Retina (tissue), 1 donor: ENCODE data around the gene TGFB3.
"Not testable (repeated sequence)": the region's sequence is repeated elsewhere in the genome, so short reads cannot be mapped to it uniquely, and the experiment has no call there.

Experiments
- DNase-seq: peaks from one replicate; pipeline ENCODE4 v3.0.0-alpha.2; 2016

The TGFB3 gene

GRCh38 chr14:75981426-75982265, at the start of gene TGFB3:
Gene TGFB3 (minus strand): TSS chr14:75981995. CDS start chr14:75980893, 1,102 bp downstream.
- DNase-seq: peak; percentile 81

- DNase-seq: no peak
These were observed 42.6 kb upstream of the TGFB3 start for GRCh38 chr14:76024211-76024907.

DNA sequence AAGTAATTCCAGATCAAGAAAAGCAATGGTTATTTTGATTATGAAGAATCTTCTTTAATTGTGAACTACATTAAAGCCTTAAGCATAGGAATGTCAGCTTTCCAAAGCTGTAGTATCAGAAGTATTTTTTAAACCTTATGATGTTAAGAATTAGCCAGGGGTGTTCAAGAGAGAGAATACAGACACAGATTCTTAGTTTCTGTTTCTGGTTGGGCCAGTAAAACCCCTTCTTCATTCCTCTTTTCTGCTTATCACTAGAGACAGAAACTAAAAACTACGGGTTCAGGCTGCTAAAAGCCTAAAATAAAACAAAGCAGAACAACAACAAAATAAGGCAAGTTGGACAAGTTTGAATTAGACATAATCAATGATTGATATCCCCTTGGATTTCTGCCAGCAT, 42.0 kb upstream of the TGFB3 start:
- no peak for DNase-seq

DNA sequence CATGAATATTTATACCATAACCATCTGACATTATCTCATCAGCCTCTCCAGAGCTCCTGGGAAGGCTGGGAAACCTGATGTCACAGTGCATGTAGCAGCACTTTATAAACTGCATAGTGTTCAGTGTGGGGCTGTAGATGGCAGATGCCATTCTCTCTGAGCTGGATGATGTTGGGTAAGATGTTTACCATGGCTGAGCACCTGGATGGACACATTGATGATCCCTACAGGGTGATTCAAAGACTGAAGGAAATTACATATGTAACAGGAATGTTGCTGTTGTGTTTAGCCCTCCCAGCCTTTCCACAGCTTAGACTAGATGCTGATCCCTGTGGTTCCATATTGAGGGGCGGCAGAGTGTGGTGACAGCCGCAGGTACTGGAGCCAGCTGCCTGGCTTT, 41.2 kb upstream of the TGFB3 start:
- DNase-seq: no peak

DNA sequence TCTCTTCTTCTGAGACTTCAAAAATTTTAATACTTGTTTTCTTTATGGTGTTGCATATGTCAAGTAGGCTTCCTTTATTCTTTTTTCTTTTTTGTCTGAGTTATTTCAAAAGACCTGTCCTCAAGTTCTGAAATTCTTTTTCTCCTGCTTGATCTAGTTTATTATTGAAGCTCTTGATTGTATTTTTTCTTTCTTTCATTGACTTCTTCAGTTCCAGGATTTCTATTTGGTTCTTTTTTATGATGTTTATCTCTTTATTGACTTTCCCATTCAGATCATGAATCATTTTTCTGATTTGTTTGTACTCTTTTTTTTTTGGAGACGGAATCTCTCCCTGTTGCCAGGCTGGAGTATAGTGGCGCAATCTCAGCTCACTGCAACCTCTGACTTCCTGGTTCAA, 37.9 kb upstream of the TGFB3 start:
- no peak for DNase-seq

DNA sequence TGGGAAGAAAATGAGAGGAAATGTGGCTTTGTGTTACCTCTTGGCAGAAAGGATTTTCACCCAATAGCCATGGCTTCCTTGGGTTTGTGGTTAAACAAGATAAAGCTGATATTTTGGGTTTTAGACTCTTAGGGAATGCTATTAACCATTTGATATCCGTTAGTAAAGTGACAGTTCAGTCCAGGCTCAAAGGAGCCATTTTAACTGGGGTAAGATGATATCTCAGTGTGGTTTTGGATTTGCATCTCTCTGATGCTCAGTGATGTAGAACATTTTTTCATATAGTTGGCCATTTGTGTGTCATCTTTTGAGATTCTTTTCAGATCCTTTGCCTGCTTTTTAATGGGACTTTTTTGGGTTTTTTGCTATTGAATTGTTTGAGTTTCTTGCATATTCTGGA, 33.9 kb upstream of the TGFB3 start:
- no peak for DNase-seq

GRCh38 chr14:76015191-76015590, 33.4 kb upstream of the TGFB3 start:
- no peak for DNase-seq

GRCh38 chr14:76012354-76012753, 30.6 kb upstream of the TGFB3 start:
- no peak for DNase-seq

- DNase-seq: no peak
These were observed 30.1 kb upstream of the TGFB3 start for GRCh38 chr14:76011930-76012329.

- not testable (repeated sequence) for DNase-seq
These were observed 27.8 kb upstream of the TGFB3 start for GRCh38 chr14:76009627-76010026.

DNA sequence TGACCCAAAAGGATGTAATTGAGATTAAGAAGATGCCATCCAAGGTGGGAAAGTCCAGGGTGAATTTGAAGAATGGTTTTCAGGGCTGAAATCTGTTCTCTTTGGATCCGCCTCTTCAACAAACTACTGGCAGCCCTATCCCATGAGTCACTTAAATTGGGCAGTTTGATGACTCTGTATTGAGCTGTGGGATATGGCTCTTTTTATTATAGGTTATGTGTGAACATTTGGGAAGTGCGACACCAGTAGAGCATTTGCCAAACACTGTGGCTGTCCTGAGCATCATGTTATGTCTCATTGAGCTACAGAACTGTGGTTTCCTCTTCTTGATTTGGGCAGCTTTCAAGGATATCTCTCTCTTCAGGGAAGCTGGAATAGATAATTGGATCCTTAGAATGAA, 26.1 kb upstream of the TGFB3 start:
- no peak for DNase-seq

DNA sequence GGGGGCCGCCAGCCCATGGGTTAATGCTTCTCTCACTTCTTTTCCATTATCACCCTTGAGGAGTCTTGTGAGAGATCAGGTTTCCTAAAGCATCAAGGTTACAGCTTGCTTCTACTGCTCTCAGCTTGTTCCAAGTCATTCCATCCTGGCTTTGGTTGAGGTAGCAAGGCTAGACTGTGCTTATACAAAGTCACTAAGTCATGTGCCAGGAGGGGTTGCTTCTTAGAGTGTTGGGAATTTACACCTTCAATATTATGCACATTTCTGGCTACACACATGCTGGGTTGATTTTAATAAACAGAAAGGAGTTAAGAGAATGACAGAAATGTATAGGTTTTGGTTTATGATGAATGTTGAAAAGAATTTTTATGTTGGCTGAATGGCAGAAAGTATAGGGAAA, 25.6 kb upstream of the TGFB3 start:
- DNase-seq: no peak

DNA sequence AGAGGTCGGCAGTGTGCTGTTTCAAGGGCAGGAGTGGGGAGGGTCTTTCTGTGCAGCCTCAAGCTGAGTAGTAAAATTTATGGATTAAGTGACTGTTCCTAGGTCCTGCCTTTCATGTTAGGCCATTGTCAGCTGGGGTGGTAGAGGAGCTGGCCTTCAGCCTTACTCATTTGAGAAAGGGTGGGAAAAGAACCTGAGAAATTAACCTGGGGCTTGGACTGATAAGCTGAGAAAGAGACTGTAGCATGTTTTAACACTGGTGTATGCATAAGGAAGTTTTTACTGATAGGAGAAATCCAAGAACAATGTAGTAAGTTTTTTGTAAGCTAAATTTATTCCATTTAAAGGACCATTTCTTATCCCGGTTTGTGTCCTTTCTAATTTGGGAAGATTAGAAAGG, 24.5 kb upstream of the TGFB3 start:
- no peak for DNase-seq

DNA sequence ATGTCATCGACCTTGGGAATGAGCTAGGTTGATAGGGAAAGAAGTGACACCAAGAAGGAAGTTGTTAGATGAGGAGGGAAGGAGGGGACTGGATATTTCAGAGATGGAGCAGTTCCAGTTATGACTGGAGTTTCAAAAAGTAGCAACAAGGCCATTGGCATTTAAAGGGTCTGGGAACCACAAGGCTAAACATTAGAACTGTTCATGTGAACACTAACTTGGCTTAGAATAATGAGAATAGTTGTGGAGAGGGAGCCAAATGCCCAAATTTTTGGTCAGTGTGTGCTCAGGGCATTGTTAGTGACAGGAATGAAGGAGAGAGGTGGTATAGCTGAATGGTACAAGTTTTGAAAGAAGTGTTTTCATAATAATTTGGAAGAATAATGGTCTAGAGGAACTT, 20.6 kb upstream of the TGFB3 start:
- no peak for DNase-seq

GRCh38 chr14:75999511-76000190, 17.9 kb upstream of the TGFB3 start:
- DNase-seq: no peak

DNA sequence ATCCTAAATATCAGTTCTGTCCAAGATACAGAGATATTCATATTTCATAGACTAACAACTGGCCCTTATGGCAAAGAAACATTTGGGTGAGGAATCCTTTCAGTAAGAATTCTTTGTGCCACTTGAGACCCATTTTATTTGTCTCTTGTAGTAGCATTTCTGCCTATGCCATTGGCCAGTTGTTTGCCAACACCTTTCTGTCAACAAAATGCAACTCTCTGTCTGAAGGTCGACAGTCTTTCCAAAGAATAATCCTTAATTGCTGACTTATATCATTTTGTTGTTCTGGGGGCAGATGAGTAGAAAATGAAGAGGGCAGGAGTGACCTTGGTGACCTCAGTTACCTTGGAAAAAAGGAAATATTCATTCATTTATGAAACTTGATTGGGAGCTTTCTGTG, 14.7 kb upstream of the TGFB3 start:
- DNase-seq: no peak

DNA sequence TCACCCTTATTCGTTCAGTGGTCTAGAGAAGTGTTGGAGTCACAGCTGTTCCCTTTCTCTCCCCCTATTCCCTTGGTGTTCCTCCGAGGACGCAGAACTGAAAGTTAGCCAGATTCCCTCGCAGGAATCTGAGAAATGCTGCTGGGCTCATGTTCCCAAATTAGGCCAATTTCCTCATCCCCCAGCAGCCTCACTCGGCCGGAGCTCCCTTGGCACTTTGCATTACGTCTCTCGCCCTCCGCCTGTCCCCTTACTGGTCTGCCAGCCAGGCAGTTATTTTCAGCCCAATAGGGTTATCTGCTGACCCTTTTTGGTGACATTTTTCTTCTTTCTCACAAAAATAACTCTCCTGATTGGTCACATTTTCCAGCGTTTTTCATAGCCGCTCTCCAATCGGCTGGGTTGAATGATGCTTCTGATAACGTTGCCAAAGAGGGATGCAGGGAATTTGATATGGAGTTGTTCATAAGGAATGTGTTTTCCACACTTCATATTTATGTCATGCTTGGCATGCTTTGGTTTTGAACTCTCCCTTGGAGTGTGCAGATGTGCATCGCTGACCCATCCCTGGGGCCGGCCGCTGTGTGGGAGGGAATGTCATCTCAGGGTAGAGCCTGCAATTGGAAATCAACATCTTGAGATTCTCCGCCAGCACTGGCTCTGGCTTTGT, 13.7 kb upstream of the TGFB3 start:
- no peak for DNase-seq

DNA sequence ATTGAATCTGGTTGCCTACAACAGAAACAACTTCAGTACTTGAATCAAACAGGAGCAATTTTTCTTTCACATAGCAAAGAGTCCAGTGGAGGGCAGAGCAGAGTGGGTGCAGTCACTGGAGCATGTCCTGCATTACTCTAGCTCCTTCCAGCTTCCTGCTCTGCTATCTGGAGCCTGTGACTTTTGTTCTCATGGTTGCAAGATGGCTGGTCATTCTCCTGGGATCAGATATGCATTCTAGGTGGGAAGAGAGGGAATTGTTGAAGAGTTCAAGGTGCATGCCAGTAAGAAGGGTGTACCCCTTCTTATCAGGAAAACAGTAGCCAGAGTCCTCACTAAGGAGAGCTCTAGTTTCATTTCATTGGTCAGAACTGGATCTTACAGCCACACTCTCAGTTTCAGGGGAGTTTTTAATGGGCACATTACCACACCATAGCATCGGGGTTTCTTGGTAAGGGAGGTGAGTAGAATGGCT, 11.8 kb upstream of the TGFB3 start:
- DNase-seq: no peak

DNA sequence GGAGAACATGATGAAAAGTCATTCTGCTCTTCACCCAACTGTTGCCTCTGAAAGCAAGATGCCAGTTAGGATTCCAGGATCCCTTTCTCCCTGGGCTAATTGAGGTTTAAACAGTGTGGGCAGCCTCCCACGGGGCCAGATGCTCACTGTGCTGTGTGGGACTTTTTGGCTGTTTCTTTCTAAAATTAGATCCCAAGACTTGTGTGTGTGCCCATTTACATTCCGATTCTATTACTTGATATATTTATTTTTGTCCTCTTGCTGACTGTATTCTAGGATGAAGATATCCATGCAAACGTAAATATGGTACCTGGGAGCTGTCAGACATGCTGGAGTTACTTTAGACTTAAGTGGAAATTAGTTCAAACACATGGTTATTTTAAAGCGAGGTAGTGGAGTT, 10.0 kb upstream of the TGFB3 start:
- DNase-seq: no peak

DNA sequence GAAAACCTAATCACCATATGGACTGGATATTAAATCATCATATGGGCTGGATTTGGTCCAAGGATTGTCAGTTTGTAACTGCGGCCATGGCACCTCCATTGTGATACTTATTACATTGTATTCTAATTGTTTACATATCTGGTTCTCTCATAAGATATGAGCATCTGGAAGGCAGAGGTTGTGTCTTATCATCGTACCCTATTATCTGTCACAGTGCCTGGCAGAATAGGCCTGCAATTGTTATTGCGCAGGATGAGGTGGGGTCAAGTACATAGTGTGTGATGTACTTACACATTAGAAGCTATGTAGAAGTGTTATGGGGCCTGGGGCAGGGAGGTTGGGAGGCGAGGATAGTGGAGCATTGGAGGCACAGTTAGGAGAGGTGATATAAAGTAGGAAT, 8.5 kb upstream of the TGFB3 start:
- DNase-seq: no peak

DNA sequence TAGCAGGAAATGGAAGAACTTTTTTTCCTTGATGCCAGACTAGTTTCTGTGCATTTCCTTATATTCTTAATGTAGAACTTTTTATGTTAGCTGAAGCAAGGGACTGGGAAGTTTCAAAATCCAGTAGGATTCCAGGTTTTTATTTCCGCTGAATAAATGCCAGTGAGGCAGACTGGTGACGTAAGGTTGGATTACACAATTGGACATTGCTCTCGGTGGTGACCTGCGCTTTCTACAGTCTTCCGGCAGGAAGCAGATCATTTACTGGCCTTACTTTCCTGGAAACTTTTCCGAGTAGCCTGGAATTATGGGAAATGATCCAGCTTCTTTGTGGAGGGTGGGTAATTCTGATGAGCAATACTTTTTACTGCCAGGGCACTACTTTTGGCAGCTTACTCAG, 7.3 kb upstream of the TGFB3 start:
- no peak for DNase-seq

GRCh38 chr14:75987201-75987970, 5.6 kb upstream of the TGFB3 start:
- DNase-seq: no peak

- DNase-seq: no peak
These were observed 4.6 kb upstream of the TGFB3 start for GRCh38 chr14:75986439-75986765.
